Panc1 (cell line): ENCODE results near the gene MACROD2. TPM values are rescaled to one million over a fixed set of nuclear protein-coding genes. Genes with fewer than 3 reads are reported as not detected.

Experiments used
- ATAC-seq: fragments of 200-7000 bp; cut with Tn5 transposase; 2 replicates; pipeline ENCODE4 v1.9.1; 2020; ENCODE audit warnings: mild to moderate bottlenecking, moderate library complexity
- BruUV-seq: library from RNA; stranded (reverse); fragments of 400-500 nt; replicated peaks from 2 replicates; lab custom pipeline; 2021; lab: Mats Ljungman, UMichigan
- CTCF ChIA-PET: fragments of 300-600 bp; sonication (Branson Sonifier 250); formaldehyde crosslinking; loops from one replicate; lab custom pipeline; 2022; ENCODE audit warnings: antibody characterized with exemption; lab: Charles Lee
- POLR2A ChIA-PET: fragments of 300-600 bp; sonication (Branson Sonifier 250); formaldehyde crosslinking; loops from one replicate; lab custom pipeline; 2022; ENCODE audit warnings: antibody characterized with exemption; lab: Charles Lee
- DNase-seq: peaks from one replicate; pipeline ENCODE4 v3.0.0-alpha.2; 2010; ENCODE audit warnings: low read depth, low spot score
- H3K27ac ChIP-seq: 2 replicates; pipeline ENCODE4 v1.5.1; 2011; ENCODE audit warnings: mild to moderate bottlenecking, low read length, inconsistent platforms
- H3K27me3 ChIP-seq: fragments of 200-500 bp; sonication (Bioruptor generic); 2 replicates; pipeline ENCODE4 v1.6.0; 2014; ENCODE audit warnings: low read length, inconsistent platforms; ENCODE audit not compliant: control insufficient read depth, insufficient read depth
- H3K36me3 ChIP-seq: fragments of 200-500 bp; sonication (Bioruptor generic); 2 replicates; pipeline ENCODE4 v1.5.1; 2014; ENCODE audit warnings: inconsistent platforms, mild to moderate bottlenecking, low read length, moderate library complexity; ENCODE audit not compliant: control insufficient read depth, insufficient read depth
- H3K4me1 ChIP-seq: 2 replicates; pipeline ENCODE4 v1.5.1; 2011; ENCODE audit warnings: inconsistent platforms, mild to moderate bottlenecking, low read length, moderate library complexity; ENCODE audit not compliant: control insufficient read depth, insufficient read depth
- H3K4me3 ChIP-seq, 2 experiments: 2 replicates each; pipeline ENCODE4 v1.5.1; 2011 to 2012; ENCODE audit warnings: low read depth in 2 of 2, low read length in 2 of 2, mild to moderate bottlenecking in 2 of 2, inconsistent platforms in 1 of 2, moderate library complexity in 1 of 2
- H3K9me3 ChIP-seq: fragments of 200-500 bp; sonication (Bioruptor generic); 2 replicates; pipeline ENCODE4 v1.5.1; 2014; ENCODE audit warnings: low read depth, mild to moderate bottlenecking, inconsistent platforms, low read length, moderate library complexity; ENCODE audit not compliant: control insufficient read depth, insufficient read depth
- POLR2AphosphoS5 ChIP-seq: IDR thresholded peaks from 2 replicates; pipeline ENCODE4 v1.6.1; 2012; ENCODE audit warnings: mild to moderate bottlenecking, low read depth, low read length, moderate library complexity
- SIN3A ChIP-seq: IDR thresholded peaks from 2 replicates; pipeline ENCODE4 v1.6.1; 2012; ENCODE audit warnings: low read depth, mild to moderate bottlenecking, low read length, moderate library complexity, borderline replicate concordance; ENCODE audit not compliant: insufficient read depth
- TCF7L2 ChIP-seq: IDR thresholded peaks from 2 replicates; pipeline ENCODE4 v1.6.1; 2011; ENCODE audit warnings: mild to moderate bottlenecking, low read depth, low read length, inconsistent platforms
- in situ Hi-C: cut with HindIII; loops from 2 replicates; pipeline ENCODE4 v1.10.0; 2016; ENCODE audit warnings: low sequenced_read_pairs, low pct_unique_long_range_greater_than_20kb
- intact Hi-C: fragments of 100-400 bp; cut with micrococcal nuclease; formaldehyde crosslinking; loops from one replicate; pipeline ENCODE4 v1.10.0; 2022; ENCODE audit not compliant: unreplicated experiment
- total RNA-seq: library from RNA; stranded (reverse); gene quantifications from one replicate; pipeline ENCODE4 v1.2.1, GENCODE V29; 2021; ENCODE audit not compliant: unreplicated experiment
- TF ChIP-seq, protein P1 (sequence below), 2 experiments: IDR thresholded peaks; 2 replicates each; pipeline ENCODE4 v1.6.1; 2011 to 2012; ENCODE audit warnings: low read depth in 2 of 2, control low read depth in 1 of 2, low read length in 1 of 2, mild to moderate bottlenecking in 1 of 2, moderate library complexity in 1 of 2; ENCODE audit not compliant: insufficient read depth in 1 of 2
- TF ChIP-seq, protein P2 (sequence below): fragments of 450-650 bp; IDR thresholded peaks from 2 replicates; pipeline ENCODE4 v1.5.1; 2017; ENCODE audit warnings: mild to moderate bottlenecking

Gene MACROD2
- total RNA-seq, 1 experiment from 2014 or later, result 1.2 TPM

DNA sequence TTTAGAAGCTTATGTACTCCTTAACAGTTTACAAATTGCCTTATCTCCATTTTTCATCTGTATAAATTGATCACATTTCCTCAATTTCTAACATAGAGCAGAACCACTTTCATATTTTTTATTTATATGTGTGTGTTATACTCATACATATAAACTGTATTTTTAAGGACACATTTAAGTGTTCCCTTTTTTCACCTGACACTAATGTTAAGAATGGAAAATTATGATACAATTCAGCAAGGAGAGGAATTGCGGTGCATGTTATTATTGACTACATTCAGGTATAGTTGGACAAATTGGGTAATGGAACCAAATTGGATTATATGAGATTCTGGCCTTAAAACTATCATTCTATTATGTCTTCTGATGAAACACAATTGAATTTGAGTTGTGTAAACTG is 821.2 kb downstream of the MACROD2 start:
- H3K27ac ChIP-seq, result no peak overlapping the region
- POLR2A ChIA-PET, result no interaction called here
- no TSS peak for BruUV-seq
- no peaks in the 10 kb centered on the region for H3K4me1 ChIP-seq
- TF ChIP-seq TCF7L2, result no peak
- no peak for TF ChIP-seq POLR2AphosphoS5
- TF ChIP-seq, protein P1, sequence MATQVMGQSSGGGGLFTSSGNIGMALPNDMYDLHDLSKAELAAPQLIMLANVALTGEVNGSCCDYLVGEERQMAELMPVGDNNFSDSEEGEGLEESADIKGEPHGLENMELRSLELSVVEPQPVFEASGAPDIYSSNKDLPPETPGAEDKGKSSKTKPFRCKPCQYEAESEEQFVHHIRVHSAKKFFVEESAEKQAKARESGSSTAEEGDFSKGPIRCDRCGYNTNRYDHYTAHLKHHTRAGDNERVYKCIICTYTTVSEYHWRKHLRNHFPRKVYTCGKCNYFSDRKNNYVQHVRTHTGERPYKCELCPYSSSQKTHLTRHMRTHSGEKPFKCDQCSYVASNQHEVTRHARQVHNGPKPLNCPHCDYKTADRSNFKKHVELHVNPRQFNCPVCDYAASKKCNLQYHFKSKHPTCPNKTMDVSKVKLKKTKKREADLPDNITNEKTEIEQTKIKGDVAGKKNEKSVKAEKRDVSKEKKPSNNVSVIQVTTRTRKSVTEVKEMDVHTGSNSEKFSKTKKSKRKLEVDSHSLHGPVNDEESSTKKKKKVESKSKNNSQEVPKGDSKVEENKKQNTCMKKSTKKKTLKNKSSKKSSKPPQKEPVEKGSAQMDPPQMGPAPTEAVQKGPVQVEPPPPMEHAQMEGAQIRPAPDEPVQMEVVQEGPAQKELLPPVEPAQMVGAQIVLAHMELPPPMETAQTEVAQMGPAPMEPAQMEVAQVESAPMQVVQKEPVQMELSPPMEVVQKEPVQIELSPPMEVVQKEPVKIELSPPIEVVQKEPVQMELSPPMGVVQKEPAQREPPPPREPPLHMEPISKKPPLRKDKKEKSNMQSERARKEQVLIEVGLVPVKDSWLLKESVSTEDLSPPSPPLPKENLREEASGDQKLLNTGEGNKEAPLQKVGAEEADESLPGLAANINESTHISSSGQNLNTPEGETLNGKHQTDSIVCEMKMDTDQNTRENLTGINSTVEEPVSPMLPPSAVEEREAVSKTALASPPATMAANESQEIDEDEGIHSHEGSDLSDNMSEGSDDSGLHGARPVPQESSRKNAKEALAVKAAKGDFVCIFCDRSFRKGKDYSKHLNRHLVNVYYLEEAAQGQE (IDR thresholded peaks at IDR 0.05; ENCODE audit: insufficient read depth in 1 of 2, low read depth in 2 of 2, low read length in 1 of 2), result no peak
- no peak for TF ChIP-seq SIN3A
- TF ChIP-seq, protein P2, sequence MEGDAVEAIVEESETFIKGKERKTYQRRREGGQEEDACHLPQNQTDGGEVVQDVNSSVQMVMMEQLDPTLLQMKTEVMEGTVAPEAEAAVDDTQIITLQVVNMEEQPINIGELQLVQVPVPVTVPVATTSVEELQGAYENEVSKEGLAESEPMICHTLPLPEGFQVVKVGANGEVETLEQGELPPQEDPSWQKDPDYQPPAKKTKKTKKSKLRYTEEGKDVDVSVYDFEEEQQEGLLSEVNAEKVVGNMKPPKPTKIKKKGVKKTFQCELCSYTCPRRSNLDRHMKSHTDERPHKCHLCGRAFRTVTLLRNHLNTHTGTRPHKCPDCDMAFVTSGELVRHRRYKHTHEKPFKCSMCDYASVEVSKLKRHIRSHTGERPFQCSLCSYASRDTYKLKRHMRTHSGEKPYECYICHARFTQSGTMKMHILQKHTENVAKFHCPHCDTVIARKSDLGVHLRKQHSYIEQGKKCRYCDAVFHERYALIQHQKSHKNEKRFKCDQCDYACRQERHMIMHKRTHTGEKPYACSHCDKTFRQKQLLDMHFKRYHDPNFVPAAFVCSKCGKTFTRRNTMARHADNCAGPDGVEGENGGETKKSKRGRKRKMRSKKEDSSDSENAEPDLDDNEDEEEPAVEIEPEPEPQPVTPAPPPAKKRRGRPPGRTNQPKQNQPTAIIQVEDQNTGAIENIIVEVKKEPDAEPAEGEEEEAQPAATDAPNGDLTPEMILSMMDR, result no peak
- no peak for ATAC-seq
- H3K27me3 ChIP-seq, result no peaks in the 10 kb centered on the region
- CTCF ChIA-PET, result no interaction called here
- H3K4me3 ChIP-seq, result no peak overlapping the region
- intact Hi-C loops, result no loop called here
- in situ Hi-C loops, result no loop called here
- no peak for DNase-seq
- no peaks in the 10 kb centered on the region for H3K9me3 ChIP-seq
- no peaks in the 10 kb centered on the region for H3K36me3 ChIP-seq

DNA sequence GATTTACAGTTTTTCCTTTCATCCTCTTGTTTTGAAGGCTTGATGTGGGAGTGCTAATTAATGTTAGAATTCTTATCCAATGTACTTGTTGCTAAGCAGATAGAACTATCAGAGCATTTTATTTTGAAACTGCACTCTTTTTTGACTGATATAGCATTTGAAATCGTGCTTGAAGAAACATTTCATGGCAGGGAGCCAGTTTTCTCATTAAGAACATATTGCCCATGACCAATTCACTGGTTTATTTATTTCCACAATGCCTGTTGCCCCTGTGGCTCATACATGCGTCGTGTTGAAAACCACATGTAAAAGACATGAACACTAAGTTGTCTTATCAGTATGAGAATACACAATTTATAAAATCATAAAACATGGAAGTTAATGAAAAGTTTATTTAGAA is 821.8 kb downstream of the MACROD2 start:
- in situ Hi-C loops (no loop called here), intact Hi-C loops (no loop called here)
- Histone ChIP-seq H3K9me3 (no peaks in the 10 kb centered on the region), H3K27ac (no peak overlapping the region), H3K4me1 (no peaks in the 10 kb centered on the region), H3K27me3 (no peaks in the 10 kb centered on the region), H3K4me3 (no peak overlapping the region), H3K36me3 (no peaks in the 10 kb centered on the region)
- no peak for ATAC-seq
- no peak for DNase-seq
- TF ChIP-seq, protein P1 (IDR thresholded peaks at IDR 0.05; ENCODE audit: insufficient read depth in 1 of 2, low read depth in 2 of 2, low read length in 1 of 2), result no peak
- TF ChIP-seq TCF7L2, result no peak
- TF ChIP-seq SIN3A, result no peak
- TF ChIP-seq, protein P2, result no peak
- no peak for TF ChIP-seq POLR2AphosphoS5
- ChIA-PET POLR2A (no interaction called here), CTCF (no interaction called here)
- no TSS peak for BruUV-seq
